K562 (cell line): Measurements from ENCODE around the gene RBFA. TPM values are rescaled to one million over a fixed set of nuclear protein-coding genes. Genes with fewer than 3 reads are reported as not detected.

Source experiments
- ATAC-seq: fragments of 200-7000 bp; cut with Tn5 transposase; 3 replicates; pipeline ENCODE4 v1.9.1; 2020; ENCODE audit warnings: moderate library complexity
- BruUV-seq: library from RNA; stranded (reverse); fragments of 400-500 nt; replicated peaks from 2 replicates; lab custom pipeline; 2021; lab: Mats Ljungman, UMichigan
- CTCF ChIA-PET: fragments of 300-600 bp; formaldehyde crosslinking; extraction: SDS; loops from one replicate; lab custom pipeline; 2021; ENCODE audit warnings: low intra/inter-chr PET ratio; lab: Yijun Ruan, JAX
- POLR2A ChIA-PET: fragments of 300-600, 350-650 bp; sonication (Branson Sonifier 250); formaldehyde crosslinking; extraction: SDS; loops from one replicate; lab custom pipeline; 2021; ENCODE audit warnings: antibody characterized with exemption, inconsistent platforms; lab: Yijun Ruan, JAX
- DNase-seq, 4 experiments: peaks; one replicate each; pipeline versions ENCODE4 v3.0.0 to v3.0.0-alpha.2; 2011 to 2018; ENCODE audit warnings: low spot score in 3 of 4, mixed read lengths in 3 of 4; ENCODE audit errors: extremely low read depth in 1 of 4
- FAIRE-seq: peaks from 2 replicates; lab custom pipeline; 2011; peaks lifted over from hg19 to GRCh38; lab: Jason Lieb, UNC
- H2AFZ ChIP-seq: 2 replicates; pipeline ENCODE4 v1.6.0; 2011; ENCODE audit warnings: low read depth, low read length, control low read depth, inconsistent platforms
- H3K27ac ChIP-seq: fragments of 200-600 bp; 3 replicates; pipeline ENCODE4 v1.8.0; 2011; ENCODE audit warnings: low read depth, mild to moderate bottlenecking, control low read depth, inconsistent platforms, low read length, moderate library complexity, mixed read lengths; ENCODE audit errors: extremely low read depth
- H3K27me3 ChIP-seq, 2 experiments: fragments of 300-600 bp in 1 of 2; 2 replicates in 1 of 2; 3 replicates in 1 of 2; pipeline versions ENCODE4 v1.6.0 to v1.8.0; 2011; ENCODE audit warnings: inconsistent platforms in 2 of 2, low read length in 2 of 2, mild to moderate bottlenecking in 1 of 2, mixed read lengths in 1 of 2, moderate library complexity in 1 of 2; ENCODE audit not compliant: control insufficient read depth in 2 of 2, insufficient read depth in 2 of 2
- H3K36me3 ChIP-seq: fragments of 300-600 bp; 3 replicates; pipeline ENCODE4 v1.8.0; 2011; ENCODE audit warnings: mild to moderate bottlenecking, low read length, inconsistent platforms; ENCODE audit not compliant: control insufficient read depth, insufficient read depth
- H3K4me1 ChIP-seq, 2 experiments: fragments of 200-600 bp in 1 of 2; replicated peaks in 1 of 2; 2 replicates in 1 of 2; 3 replicates in 1 of 2; pipeline versions ENCODE4 v1.5.1 to v1.8.0; 2011; ENCODE audit warnings: inconsistent platforms in 2 of 2, low read length in 2 of 2, mild to moderate bottlenecking in 1 of 2, mixed read lengths in 1 of 2, moderate library complexity in 1 of 2; ENCODE audit not compliant: control insufficient read depth in 2 of 2, insufficient read depth in 2 of 2
- H3K4me2 ChIP-seq: 2 replicates; pipeline ENCODE4 v1.6.1; 2011; ENCODE audit warnings: low read length, control low read depth, inconsistent platforms, mixed read lengths; ENCODE audit not compliant: insufficient read depth
- H3K4me3 ChIP-seq: fragments of 200-600 bp; sonication (generic), shearing (Covaris generic); 2 replicates; pipeline ENCODE4 v1.5.1; 2016; ENCODE audit warnings: control low read depth, inconsistent platforms
- H3K79me2 ChIP-seq: fragments of 200-600 bp; 3 replicates; pipeline ENCODE4 v1.8.0; 2011; ENCODE audit warnings: low read length, inconsistent platforms; ENCODE audit not compliant: control insufficient read depth, insufficient read depth
- H3K9ac ChIP-seq, 2 experiments: 2 replicates each; pipeline versions ENCODE4 v1.6.0 to v1.6.1; 2011; ENCODE audit warnings: low read depth in 2 of 2, low read length in 2 of 2, control low read depth in 1 of 2, inconsistent platforms in 1 of 2, mild to moderate bottlenecking in 1 of 2, mixed read lengths in 1 of 2; ENCODE audit not compliant: insufficient read depth in 1 of 2
- H3K9me1 ChIP-seq: one replicate; pipeline ENCODE4 v1.6.0; 2011; ENCODE audit warnings: inconsistent platforms, mild to moderate bottlenecking, low read length, moderate library complexity; ENCODE audit not compliant: control insufficient read depth, insufficient read depth
- H3K9me3 ChIP-seq: replicated peaks from 2 replicates; pipeline ENCODE4 v1.5.1; 2011; ENCODE audit warnings: low read depth, low read length, inconsistent platforms; ENCODE audit not compliant: control insufficient read depth, insufficient read depth
- H4K20me1 ChIP-seq: replicated peaks from 2 replicates; pipeline ENCODE4 v1.6.1; 2011; ENCODE audit warnings: low read length, inconsistent platforms, mixed read lengths; ENCODE audit not compliant: control insufficient read depth, insufficient read depth
- ARID4B ChIP-seq: sonication (generic); formaldehyde crosslinking; IDR thresholded peaks from 2 replicates; pipeline ENCODE4 v1.8.0; 2022; ENCODE audit warnings: mild to moderate bottlenecking, missing genetic modification reagents
- E4F1 ChIP-seq: fragments of 250-450 bp; sonication (Bioruptor Pico); IDR thresholded peaks from 2 replicates; pipeline ENCODE4 v1.5.0; 2021; ENCODE audit warnings: mild to moderate bottlenecking, borderline replicate concordance
- JUN ChIP-seq, 2 experiments: sonication (generic) in 1 of 2; formaldehyde crosslinking in 1 of 2; IDR thresholded peaks; 2 replicates each; pipeline versions ENCODE4 v1.6.1 to v1.8.0; 2012 to 2022; ENCODE audit warnings: borderline replicate concordance in 2 of 2, mild to moderate bottlenecking in 2 of 2, improper control_type of control experiment in 1 of 2, low read depth in 1 of 2, low read length in 1 of 2, missing genetic modification reagents in 1 of 2
- NFIC ChIP-seq: fragments of 450-650 bp; IDR thresholded peaks from 2 replicates; pipeline ENCODE4 v1.6.1; 2017; ENCODE audit warnings: mild to moderate bottlenecking, inconsistent platforms
- PBX2 ChIP-seq, 2 experiments: IDR thresholded peaks in 1 of 2; conservative IDR thresholded peaks in 1 of 2; 2 replicates each; pipeline ENCODE4 v1.6.1; 2016; ENCODE audit warnings: low read depth in 2 of 2, mild to moderate bottlenecking in 1 of 2, missing compliant biosample characterization in 1 of 2, missing genetic modification characterization in 1 of 2, moderate library complexity in 1 of 2
- TSHZ1 ChIP-seq: fragments of 250-450 bp; sonication (Bioruptor Pico); IDR thresholded peaks from 2 replicates; pipeline ENCODE4 v1.4.0; 2020; ENCODE audit warnings: mild to moderate bottlenecking, moderate library complexity
- WGBS: fragments of 100-300 bp; shearing (Covaris generic); methylation state at CpG from one replicate; pipeline ENCODE4 v1.1.6; 2016; ENCODE audit warnings: low coverage, mixed read lengths; ENCODE audit not compliant: insufficient coverage; ENCODE audit errors: missing lambda C conversion rate; 5-methylcytosine and 5-hydroxymethylcytosine counted together
- in situ Hi-C: fragments of 300-500 bp; cut with MboI; formaldehyde crosslinking; loops from 4 replicates; pipeline ENCODE4 v1.15.0; 2018; ENCODE audit warnings: inconsistent platforms, mixed read lengths
- intact Hi-C: fragments of 100-400 bp; cut with micrococcal nuclease; formaldehyde crosslinking; loops from 2 replicates; pipeline ENCODE4 v1.14.2; 2022
- polyA plus RNA-seq, 8 experiments: library from polyadenylated mRNA; depleted of rRNA in 4 of 8; stranded (reverse) in 5 of 8; unstranded in 3 of 8; fragments of >200 nt; fragmentation: Nextera tagmentation in 2 of 8; fragmentation: Illumina TruSeq in 1 of 8; extraction: Ambion mirVana in 2 of 8; extraction: Trizol in 1 of 8; gene quantifications; 2 replicates each; pipeline versions ENCODE4 v1.2.1 to v1.2.3, GENCODE V29; 2011 to 2014; ENCODE audit warnings: inconsistent platforms in 1 of 8, missing spikeins in 1 of 8
- total RNA-seq, 7 experiments: library from RNA; depleted of rRNA in 6 of 7; stranded (reverse); fragments of >200 nt in 6 of 7; fragmentation: Illumina TruSeq in 2 of 7; extraction: Trizol in 2 of 7; gene quantifications; 2 replicates each; pipeline versions ENCODE4 v1.2.1 to v1.2.3, GENCODE V29; 2011 to 2021; ENCODE audit warnings: low replicate concordance in 1 of 7

Gene RBFA
- total and polyA plus RNA-seq, 9 of the 15 experiments (the other 6 are each of a cell fraction or from before 2014, with no cell fraction given): 3.4 to 41.9 (median 25.8) TPM

GRCh38 chr18:80046961-80047541 lies 12.8 kb downstream of the RBFA start:
- ChIA-PET CTCF (no interaction called here), POLR2A (no interaction called here)
- Histone ChIP-seq H3K36me3 (peaks cover 54% of the 10 kb centered on the region; the same call in 2 of the 3 replicates), H3K79me2 (no peaks in the 10 kb centered on the region), H3K27ac (no peak overlapping the region), H3K27me3 (no peaks in the 10 kb centered on the region), H3K9me1 (no peaks in the 10 kb centered on the region), H3K9me3 (no peaks in the 10 kb centered on the region), H3K4me2 (no peak overlapping the region), H2AFZ (no peak overlapping the region), H3K4me3 (no peak overlapping the region), H3K4me1 (no peaks in the 10 kb centered on the region; a peak in 1 of 5 replicates), H4K20me1 (no peaks in the 10 kb centered on the region), H3K9ac (no peak overlapping the region)
- DNase-seq (no peak), FAIRE-seq (no peak), ATAC-seq (no peak)
- intact Hi-C loops (no loop called here), in situ Hi-C loops (no loop called here)
- BruUV-seq: no TSS peak
- WGBS: 71% methylated on average over 3 of the region's 10 CpGs
- TF ChIP-seq E4F1 (CRISPR knock-in tag) (no peak), NFIC (0 out of 2 replicates have a peak, but pooled peaks have one; percentile 27), JUN (IDR thresholded peaks at IDR 0.05; ENCODE audit: borderline replicate concordance, low read depth, low read length) (no peak), JUN (CRISPR knock-in tag; IDR thresholded peaks at IDR 0.05; ENCODE audit: borderline replicate concordance) (no peak), ARID4B (CRISPR knock-in tag) (no peak), PBX2 (CRISPR knock-in tag; IDR thresholded peaks at IDR 0.05; ENCODE audit: low read depth) (no peak), PBX2 (tag; conservative IDR thresholded peaks at IDR 0.05; ENCODE audit: low read depth) (no peak), TSHZ1 (CRISPR knock-in tag) (no peak)
